H7 (cell line): ENCODE data around the gene SLC35G3. TPM values are rescaled to one million over a fixed set of nuclear protein-coding genes. Genes with fewer than 3 reads are reported as not detected.
"Not testable (repeated sequence)": the region's sequence is repeated elsewhere in the genome, so short reads cannot be mapped to it uniquely, and the experiment has no call there.

ENCODE experiments used
- DNase-seq: peaks from one replicate; pipeline ENCODE4 v3.0.0; 2012
- H3K27me3 ChIP-seq: 2 replicates; pipeline ENCODE4 v1.6.0; 2011; ENCODE audit warnings: mild to moderate bottlenecking, low read length; ENCODE audit not compliant: control insufficient read depth, insufficient read depth
- H3K36me3 ChIP-seq: replicated peaks from 2 replicates; pipeline ENCODE4 v1.5.1; 2011; ENCODE audit warnings: low read length; ENCODE audit not compliant: control insufficient read depth, insufficient read depth
- H3K4me3 ChIP-seq: 2 replicates; pipeline ENCODE4 v1.5.1; 2011; ENCODE audit warnings: low read depth, mild to moderate bottlenecking, control low read depth, low read length, moderate library complexity; ENCODE audit not compliant: insufficient read depth
- total RNA-seq: library from RNA; depleted of rRNA; stranded (reverse); fragments of >200 nt; shearing (Covaris generic); gene quantifications from 2 replicates; pipeline ENCODE4 v1.2.3, GENCODE V29; 2014

The SLC35G3 gene
- total RNA-seq, 1 experiment from 2014 or later: not detected

DNA sequence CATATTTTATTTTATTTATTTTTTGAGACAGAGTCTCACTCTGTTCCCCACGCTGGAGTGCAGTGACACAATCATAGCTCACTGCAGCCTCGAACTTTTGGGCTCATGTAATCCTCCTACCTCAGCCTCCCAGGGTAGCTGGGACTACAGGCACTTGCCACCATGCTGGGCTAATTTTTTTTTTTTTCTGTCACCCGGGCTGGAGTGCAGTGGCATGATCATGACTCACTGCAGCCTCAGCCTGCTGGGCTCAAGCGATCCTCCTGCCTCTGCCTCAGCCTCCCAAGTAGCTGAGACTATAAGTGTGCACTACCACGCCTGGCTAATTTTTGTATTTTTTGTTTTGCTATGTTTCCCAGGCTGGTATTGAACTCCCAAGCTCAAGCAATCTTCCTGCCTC lies 29.5 kb downstream of the SLC35G3 start:
- Histone ChIP-seq H3K36me3 (no peaks in the 10 kb centered on the region), H3K4me3 (no peak overlapping the region), H3K27me3 (no peaks in the 10 kb centered on the region)
- DNase-seq: no peak

GRCh38 chr17:35163886-35164285 lies 30.3 kb downstream of the SLC35G3 start:
- Histone ChIP-seq H3K4me3 (no peak overlapping the region), H3K36me3 (no peaks in the 10 kb centered on the region), H3K27me3 (no peaks in the 10 kb centered on the region)
- DNase-seq: no peak

DNA sequence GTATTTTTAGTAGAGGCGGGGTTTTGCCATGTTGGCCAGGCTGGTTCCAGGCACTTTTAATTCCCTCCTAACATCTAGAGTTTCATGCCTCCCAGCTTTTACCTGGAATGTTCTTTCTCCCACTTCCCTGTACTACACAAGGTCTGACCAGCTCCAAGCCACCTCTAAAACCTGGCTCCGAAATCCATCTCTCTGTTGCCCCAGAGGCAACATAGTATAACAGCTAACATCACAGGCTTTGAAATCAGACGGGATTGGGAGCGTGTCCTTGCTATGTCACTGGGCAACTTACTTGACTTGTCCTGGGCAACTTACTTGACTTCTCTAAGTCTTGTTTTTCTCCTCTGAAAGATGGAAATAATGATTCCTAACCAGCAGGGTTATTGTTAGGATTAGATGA lies 31.4 kb downstream of the SLC35G3 start:
- no peaks in the 10 kb centered on the region for H3K27me3 ChIP-seq
- no peak overlapping the region for H3K4me3 ChIP-seq
- DNase-seq: no peak
- H3K36me3 ChIP-seq: no peaks in the 10 kb centered on the region

GRCh38 chr17:35161281-35161761 lies 32.9 kb downstream of the SLC35G3 start:
- no peak overlapping the region for H3K4me3 ChIP-seq
- no peak for DNase-seq
- no peaks in the 10 kb centered on the region for H3K36me3 ChIP-seq
- H3K27me3 ChIP-seq: no peaks in the 10 kb centered on the region

GRCh38 chr17:35160354-35161201 lies 33.6 kb downstream of the SLC35G3 start:
- Histone ChIP-seq H3K4me3 (no peak overlapping the region), H3K27me3 (no peaks in the 10 kb centered on the region), H3K36me3 (no peaks in the 10 kb centered on the region)
- DNase-seq: no peak

DNA sequence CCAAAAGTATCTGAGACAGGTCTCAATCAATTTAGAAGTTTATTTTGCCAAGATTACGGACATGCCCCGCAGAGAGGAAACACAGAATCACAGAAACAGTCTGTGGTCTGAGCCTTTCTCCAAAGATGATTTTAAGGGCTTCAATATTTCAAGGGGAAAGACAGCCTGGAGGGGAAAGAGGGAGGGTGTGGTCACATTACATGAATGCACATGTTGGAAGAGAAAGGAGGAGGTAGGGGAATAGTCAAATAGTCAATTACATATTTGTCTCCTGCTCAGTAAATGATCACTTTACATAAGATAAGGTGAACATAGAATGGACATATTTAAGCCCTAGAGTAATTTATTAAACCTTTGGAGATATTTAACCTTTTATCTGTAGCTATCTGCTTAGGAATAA lies 34.3 kb downstream of the SLC35G3 start:
- DNase-seq: no peak
- H3K4me3 ChIP-seq: no peak overlapping the region
- no peaks in the 10 kb centered on the region for H3K36me3 ChIP-seq
- H3K27me3 ChIP-seq: no peaks in the 10 kb centered on the region

- Histone ChIP-seq H3K27me3 (no peaks in the 10 kb centered on the region), H3K36me3 (no peaks in the 10 kb centered on the region), H3K4me3 (no peak overlapping the region)
- DNase-seq: no peak
These were observed 38.9 kb downstream of the SLC35G3 start for GRCh38 chr17:35155246-35155645.

DNA sequence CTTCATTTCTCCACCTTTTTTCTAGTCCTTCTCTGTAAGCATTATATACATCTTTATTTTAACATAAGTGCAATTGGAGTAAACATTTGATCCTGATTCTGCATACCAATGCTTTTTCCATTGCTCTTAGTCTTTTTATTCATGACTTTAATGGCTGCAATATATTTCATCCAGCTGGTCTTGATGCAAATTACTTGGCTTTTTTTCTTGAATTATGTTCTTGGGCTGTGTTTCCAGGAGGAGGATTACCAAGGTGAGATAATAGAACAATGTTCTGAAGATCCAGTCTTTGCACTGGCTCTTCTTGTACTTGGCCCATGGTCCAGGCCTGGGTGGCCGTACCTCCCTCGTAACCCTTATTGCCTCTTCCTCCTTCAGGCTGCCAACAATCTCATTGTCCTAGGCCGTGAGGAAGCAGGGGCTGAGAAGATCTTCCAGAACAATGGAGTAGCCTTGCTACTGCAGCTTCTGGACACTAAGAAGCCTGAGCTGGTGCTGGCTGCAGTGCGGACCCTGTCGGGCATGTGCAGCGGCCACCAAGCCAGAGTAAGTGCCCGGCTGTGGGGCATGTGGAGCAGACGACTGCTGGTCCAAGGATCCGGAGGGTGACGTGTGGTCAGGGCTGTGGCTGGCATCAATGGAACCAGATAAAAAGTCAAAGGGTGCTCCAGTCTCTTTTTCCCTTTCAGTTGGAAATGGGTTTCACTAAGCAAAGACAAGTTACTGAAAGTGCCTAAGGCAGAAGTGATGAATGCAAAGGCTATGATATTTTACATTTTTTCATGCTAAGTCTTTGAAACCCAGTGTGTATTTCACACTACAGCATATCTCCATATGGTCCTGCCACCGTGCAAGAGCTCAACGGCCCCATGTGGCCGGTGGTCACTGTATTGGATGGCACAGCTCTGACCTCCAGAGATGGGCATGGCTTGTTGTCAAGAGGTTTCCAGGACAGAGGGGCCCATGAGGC lies 39.7 kb downstream of the SLC35G3 start:
- H3K36me3 ChIP-seq: no peaks in the 10 kb centered on the region
- DNase-seq: no peak
- H3K27me3 ChIP-seq: no peaks in the 10 kb centered on the region
- H3K4me3 ChIP-seq: no peak overlapping the region

- Histone ChIP-seq H3K36me3 (no peaks in the 10 kb centered on the region), H3K27me3 (no peaks in the 10 kb centered on the region), H3K4me3 (no peak overlapping the region)
- DNase-seq: no peak
These were observed 41.6 kb downstream of the SLC35G3 start for GRCh38 chr17:35152421-35153140.

DNA sequence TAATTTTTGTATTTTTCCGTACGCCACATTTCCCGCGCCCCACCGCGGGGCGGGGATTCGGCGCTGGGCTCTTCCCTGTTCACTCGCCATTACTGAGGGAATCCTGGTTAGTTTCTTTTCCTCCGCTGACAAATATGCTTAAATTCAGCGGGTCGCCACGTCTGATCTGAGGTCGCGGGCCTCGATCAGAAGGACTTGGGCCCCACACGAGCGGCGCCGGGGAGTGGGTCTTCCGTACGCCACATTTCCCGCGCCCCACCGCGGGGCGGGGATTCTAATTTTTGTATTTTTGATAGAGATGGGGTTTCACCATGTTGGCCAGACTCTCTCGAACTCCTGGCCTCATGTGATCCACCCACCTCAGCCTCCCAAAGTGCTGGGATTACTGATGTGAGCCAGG lies 43.1 kb downstream of the SLC35G3 start:
- not testable (repeated sequence) for H3K27me3 ChIP-seq, H3K4me3 ChIP-seq, DNase-seq, H3K36me3 ChIP-seq

DNA sequence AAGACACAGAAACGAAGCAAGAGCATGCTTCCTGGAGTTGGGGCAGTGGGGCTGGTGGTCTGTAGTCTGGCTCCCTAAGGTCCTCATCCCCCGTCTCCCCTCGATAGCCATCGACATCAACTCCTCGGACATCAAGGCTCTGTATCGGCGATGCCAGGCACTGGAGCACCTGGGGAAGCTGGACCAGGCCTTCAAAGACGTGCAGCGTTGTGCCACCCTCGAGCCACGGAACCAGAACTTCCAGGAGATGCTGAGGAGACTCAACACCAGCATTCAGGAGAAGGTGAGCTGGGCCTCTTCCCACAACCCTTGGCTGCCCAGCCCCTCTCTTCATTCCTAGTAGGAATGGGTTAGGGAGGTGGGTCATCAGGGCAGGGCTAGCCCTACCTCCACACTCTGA lies 44.3 kb downstream of the SLC35G3 start:
- H3K27me3 ChIP-seq: no peaks in the 10 kb centered on the region
- no peak for DNase-seq
- H3K36me3 ChIP-seq: no peaks in the 10 kb centered on the region
- no peak overlapping the region for H3K4me3 ChIP-seq

DNA sequence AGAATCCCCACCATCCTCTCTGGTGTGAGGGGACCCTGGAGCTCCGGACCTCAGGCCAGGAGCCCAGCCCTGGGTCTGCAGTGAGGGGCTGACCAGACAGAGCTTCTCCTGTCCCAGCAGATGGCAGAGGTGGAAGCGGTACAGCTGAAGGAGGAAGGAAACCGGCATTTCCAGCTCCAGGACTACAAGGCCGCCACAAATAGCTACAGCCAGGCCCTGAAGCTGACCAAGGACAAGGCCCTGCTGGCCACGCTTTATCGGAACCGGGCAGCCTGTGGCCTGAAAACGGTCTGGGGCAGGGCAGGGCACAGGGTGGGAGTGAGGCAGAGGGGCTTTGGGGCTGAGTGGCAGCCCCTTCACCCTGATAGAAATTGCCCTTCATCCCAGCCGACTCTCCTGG lies 46.0 kb downstream of the SLC35G3 start:
- H3K36me3 ChIP-seq: no peaks in the 10 kb centered on the region
- no peak overlapping the region for H3K4me3 ChIP-seq
- no peak for DNase-seq
- H3K27me3 ChIP-seq: no peaks in the 10 kb centered on the region

DNA sequence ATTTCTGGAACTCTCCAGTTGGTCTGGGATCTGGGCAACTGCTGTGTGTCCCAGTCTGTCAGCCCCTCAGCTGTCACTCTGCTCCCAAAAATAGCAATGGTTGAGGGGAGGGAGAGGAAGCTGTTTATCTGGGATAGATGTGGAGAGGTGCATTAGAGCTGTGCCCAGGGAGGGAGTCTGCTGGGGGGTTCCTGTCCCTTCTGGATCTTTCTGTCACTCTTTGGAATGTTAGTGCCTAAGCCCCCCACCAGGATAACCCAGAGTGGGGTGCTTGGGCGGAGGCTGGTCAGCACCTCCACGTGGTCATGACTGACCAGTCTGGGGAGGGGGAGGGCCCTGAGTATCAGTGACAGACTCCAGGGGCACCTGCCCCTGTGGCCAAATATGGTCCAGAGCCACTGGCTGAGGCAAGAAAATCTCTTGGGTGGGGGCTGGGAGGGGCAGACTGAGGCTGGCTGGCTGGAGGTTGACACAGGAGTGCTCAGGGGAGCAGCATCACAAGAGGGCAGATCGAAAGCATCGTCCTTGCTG lies 46.8 kb downstream of the SLC35G3 start, which contains the start of gene UNC45B:
TSS of gene UNC45B (plus strand) at position 443 of the 531 bp plus-strand sequence. CDS start 447 bp downstream, outside the sequence.
- no peak within 1 kb of the TSS for H3K4me3 ChIP-seq
- H3K36me3 ChIP-seq: no peaks in the 10 kb centered on the region
- no peaks in the 10 kb centered on the region for H3K27me3 ChIP-seq
- DNase-seq: no peak

DNA sequence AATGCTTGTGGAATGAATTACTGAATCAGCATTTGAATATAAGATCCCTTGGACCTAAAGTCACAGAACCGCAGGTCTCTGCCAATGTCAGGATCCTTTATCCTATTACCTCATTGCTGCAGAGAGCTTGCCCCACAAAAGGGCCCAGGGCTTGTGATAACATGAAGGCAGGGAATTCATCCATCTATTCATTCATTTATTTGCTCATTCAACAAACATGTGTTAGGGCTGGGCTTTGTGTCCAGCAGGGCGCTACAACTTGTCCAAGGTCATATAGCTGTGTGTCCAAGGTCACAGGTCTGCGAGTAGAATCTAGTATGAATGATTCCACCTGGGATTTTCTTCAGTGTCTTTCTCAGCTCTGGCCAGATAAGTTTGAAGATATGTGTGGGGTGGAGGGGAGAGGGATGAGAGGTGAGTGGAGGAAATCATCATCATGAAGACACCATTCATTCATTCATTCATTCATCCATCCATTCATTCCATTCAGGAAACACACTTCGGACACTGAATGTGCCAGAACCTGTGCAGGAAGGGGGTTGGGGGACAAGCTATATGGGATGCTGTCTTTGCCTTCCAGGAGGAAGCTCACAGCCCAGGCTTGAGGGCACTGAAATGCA lies 47.9 kb downstream of the SLC35G3 start:
- Histone ChIP-seq H3K4me3 (no peak overlapping the region), H3K36me3 (no peaks in the 10 kb centered on the region), H3K27me3 (no peaks in the 10 kb centered on the region)
- no peak for DNase-seq
